GM10847 (cell line): Measurements from ENCODE around the gene M6PR.

Experiments used
- POLR2A ChIP-seq: IDR thresholded peaks from 2 replicates; pipeline ENCODE4 v1.6.1; 2011; ENCODE audit not compliant: insufficient read length; ENCODE audit errors: extremely low read depth

Gene M6PR

GRCh38 chr12:8891976-8892375, 57.5 kb downstream of the M6PR start:
- TF ChIP-seq POLR2A = no peak
